HG03175 (cell line): ENCODE data around the gene DNAH14.
"Not testable (repeated sequence)": the region's sequence is repeated elsewhere in the genome, so short reads cannot be mapped to it uniquely, and the experiment has no call there.

Experiments used
- ATAC-seq: cut with Tn5 transposase; IDR thresholded peaks from one replicate; pipeline ENCODE4 v1.9.1; 2021; ENCODE audit warnings: mild to moderate bottlenecking, moderate library complexity; ENCODE audit not compliant: unreplicated experiment

DNAH14 gene

GRCh38 chr1:224989615-224990014 lies 60.1 kb downstream of the DNAH14 start:
- no peak for ATAC-seq

DNA sequence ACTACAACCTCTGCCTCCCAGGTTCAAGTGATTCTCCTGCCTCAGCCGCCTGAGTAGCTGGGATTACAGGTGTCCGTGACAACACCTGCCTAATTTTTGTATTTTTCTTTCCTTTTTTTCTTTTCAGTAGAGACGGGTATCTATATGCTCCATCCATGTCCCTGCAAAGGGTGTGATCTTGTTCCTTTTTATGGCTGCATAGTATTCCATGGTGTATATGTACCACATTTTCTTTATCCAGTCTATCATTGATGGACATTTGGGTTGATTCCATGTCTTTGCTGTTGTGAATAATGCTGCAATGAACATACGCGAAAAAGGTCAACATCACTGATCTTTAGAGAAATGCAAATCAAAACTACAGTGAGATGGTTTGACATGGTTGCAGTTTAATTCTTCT lies 62.1 kb downstream of the DNAH14 start:
- not testable (repeated sequence) for ATAC-seq

- ATAC-seq: no peak
These were observed 66.1 kb downstream of the DNAH14 start for GRCh38 chr1:224995602-224996001.

DNA sequence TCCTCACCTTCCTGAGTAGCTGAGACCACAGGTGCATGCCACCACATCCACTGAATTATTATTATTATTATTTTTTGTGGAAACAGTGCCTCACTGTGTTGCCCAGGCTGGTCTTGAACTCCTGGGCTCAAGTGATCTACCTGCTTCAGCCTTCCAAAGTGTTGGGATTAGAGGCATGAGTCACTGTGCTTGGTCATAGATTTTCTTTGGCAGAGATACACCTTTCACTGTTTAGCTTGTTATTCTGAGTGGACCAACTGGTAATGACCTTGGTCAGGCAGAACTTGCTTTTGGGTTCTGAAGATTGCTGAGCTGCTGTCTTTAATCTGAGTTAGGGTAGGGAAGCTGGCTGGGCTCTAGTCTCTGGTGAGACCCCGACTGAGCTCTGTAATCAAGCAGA lies 66.8 kb downstream of the DNAH14 start:
- ATAC-seq: no peak

DNA sequence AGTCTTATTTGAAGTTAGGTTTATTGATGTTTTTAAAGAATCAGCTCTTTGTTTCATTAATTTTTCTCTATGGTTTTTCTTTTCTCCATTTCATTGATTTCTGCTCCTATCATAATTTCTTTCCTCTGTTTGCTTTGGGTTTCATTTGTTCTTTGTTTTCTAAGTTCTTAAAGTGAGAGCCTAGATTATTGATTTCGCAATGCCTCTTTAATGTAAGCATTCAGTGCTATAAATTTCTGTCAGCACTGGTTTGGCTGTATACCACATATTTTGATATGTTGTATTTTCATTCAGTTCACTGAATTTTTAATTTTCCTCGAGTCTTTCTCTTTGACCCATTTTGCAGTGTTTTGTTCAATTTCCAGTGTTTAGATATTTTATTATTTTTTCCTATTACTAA lies 68.7 kb downstream of the DNAH14 start:
- no peak for ATAC-seq

GRCh38 chr1:225004396-225004795 lies 74.9 kb downstream of the DNAH14 start:
- ATAC-seq: no peak

GRCh38 chr1:225006352-225006751 lies 76.9 kb downstream of the DNAH14 start:
- not testable (repeated sequence) for ATAC-seq

- ATAC-seq: not testable (repeated sequence)
These were observed 78.6 kb downstream of the DNAH14 start for GRCh38 chr1:225008050-225008449.

- ATAC-seq: no peak
These were observed 91.6 kb downstream of the DNAH14 start for GRCh38 chr1:225021037-225021436.

- no peak for ATAC-seq
These were observed 97.2 kb downstream of the DNAH14 start for GRCh38 chr1:225026701-225027100.

- ATAC-seq: not testable (repeated sequence)
These were observed 107.0 kb downstream of the DNAH14 start for GRCh38 chr1:225036441-225036840.

DNA sequence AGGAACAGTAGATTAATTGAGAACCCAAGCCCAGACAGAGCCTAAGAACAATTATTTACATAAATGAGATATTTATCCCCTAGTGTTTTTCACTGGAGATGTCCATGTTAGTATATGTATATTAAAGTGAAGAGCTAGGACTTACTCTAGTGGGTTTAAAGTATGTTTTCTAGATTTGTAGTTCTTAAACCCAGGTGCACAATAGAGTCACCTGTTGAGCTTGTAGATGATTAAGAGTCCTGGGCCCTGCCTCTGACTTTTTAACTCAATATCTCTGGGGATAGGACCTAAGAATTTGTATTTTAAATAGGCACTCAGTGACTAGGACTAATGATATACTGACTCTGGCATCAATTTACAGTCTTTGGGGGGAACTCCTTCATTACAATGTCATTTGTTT lies 112.8 kb downstream of the DNAH14 start:
- ATAC-seq: no peak

DNA sequence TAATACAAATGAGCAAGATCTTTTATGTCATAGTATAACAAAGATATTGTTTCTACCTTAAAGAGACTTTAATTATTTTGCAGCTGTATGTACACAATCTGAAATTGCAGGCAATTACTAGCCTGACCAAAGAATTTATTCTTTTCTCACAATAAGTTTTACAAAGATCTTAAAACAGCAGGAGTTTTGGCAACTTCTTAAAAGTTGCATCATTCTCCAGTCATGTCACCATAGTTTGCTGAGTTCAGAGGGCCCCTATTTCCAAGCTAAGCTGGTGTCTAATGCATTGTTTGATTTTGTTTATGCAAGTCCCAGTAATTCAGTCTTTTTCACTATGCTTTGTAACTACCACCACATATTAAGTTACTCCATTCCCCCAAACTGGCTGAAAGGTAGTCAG lies 114.8 kb downstream of the DNAH14 start:
- no peak for ATAC-seq

GRCh38 chr1:225049594-225049993 lies 120.1 kb downstream of the DNAH14 start:
- ATAC-seq: no peak

DNA sequence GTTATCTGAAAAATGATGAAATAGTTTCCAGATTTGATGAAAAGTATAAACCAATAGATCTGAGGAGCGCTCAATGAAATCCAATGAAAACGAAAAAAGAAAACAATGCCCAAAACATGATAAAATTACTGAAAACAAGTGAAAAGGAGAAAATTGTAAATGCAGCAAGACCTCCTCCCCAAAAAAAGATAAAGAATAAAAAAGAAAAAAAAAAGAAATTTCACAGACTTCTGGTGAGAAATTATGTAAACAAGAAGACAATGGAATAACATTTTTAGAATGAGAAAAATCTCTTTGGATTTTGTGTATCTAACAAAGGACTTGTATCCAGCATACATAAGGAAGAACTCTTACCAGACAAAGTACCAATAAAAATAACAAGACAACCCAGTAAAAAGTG lies 134.2 kb downstream of the DNAH14 start:
- no peak for ATAC-seq

DNA sequence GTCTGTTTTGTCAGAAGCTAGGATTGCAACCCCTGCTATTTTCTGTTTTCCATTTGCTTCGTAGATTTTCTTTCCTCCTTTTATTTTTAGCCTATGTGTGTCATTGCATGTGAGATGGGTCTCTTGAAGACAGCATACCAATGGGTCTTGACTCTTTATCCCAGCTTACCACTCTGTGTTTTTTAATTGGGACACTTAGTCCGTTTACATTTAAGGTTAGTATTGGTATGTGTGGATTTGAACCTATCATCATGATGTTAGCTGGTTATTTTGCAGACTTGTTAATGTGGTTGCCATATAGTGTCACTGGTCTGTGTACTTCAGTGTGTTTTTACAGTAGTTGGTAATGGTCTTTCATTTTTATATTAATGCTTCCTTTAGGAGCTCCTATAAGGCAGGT lies 141.5 kb downstream of the DNAH14 start:
- no peak for ATAC-seq

DNA sequence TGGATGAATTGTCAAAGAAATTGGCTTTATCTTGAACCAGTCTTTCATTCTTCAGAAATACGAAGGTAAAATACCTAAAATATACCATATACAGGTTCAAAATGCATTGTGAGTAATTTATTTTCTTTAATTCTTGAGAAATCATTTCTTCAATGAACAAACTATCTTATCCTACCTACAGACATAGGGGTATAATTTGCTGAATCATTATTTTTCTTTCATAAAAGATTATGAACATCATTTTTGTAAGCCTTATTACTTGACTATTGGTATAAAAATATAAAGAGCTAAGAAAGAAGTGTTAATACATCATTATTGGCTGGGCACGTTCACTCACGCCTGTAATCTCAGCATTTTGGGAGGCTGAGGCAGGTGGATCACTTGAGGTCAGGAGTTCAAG lies 167.7 kb downstream of the DNAH14 start:
- no peak for ATAC-seq

GRCh38 chr1:225111000-225111399 lies 181.5 kb downstream of the DNAH14 start:
- no peak for ATAC-seq

- no peak for ATAC-seq
These were observed 183.8 kb downstream of the DNAH14 start for GRCh38 chr1:225113265-225113664.

GRCh38 chr1:225114354-225114990 lies 185.0 kb downstream of the DNAH14 start:
- no peak for ATAC-seq

GRCh38 chr1:225119307-225119706 lies 189.8 kb downstream of the DNAH14 start:
- ATAC-seq: no peak

- ATAC-seq: no peak
These were observed 191.6 kb downstream of the DNAH14 start for GRCh38 chr1:225121095-225121494.

DNA sequence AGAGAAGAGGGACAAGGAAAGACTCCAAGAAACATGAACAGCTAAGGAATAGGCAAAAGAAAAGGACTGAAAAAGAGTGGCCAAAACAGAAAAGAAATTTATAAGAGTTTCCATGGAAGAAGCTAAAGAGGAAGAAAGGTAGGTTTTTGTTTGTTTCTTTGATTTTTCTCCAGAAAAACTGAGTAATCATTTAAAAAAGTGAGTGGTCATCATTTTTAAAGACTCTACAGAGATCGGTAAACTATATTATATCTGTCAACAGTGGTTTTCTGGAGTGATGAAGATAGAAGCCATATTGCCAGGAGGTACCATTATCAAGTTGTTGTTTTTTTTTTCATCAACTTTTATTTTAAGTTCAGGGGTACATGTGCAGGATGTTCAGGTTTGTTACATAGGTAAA lies 202.4 kb downstream of the DNAH14 start:
- no peak for ATAC-seq
